Right lobe of liver (tissue), 6 donors: ENCODE results near the gene DNAJC15. TPM values are rescaled to one million over a fixed set of nuclear protein-coding genes. Genes with fewer than 3 reads are reported as not detected.
"Not testable (repeated sequence)": the region's sequence is repeated elsewhere in the genome, so short reads cannot be mapped to it uniquely, and the experiment has no call there.

Experiments used
- ATAC-seq, 4 donors: fragments of 200-7000 bp; cut with Tn5 transposase; one replicate each; pipeline ENCODE4 v1.9.1; 2020; ENCODE audit warnings: mild to moderate bottlenecking in 4 of 4, moderate library complexity in 4 of 4
- DNase-seq, 3 donors: peaks; one replicate each; pipeline ENCODE4 v3.0.0-alpha.2; 2020
- H3K27ac ChIP-seq, 3 donors: fragments of 200-600 bp; one replicate each; pipeline ENCODE4 v1.8.0; 2022
- H3K27me3 ChIP-seq, 2 donors: fragments of 200-600 bp; one replicate each; pipeline ENCODE4 v1.8.0; 2022
- H3K36me3 ChIP-seq, 4 donors: fragments of 200-600 bp; sonication (generic) in 1 of 4; one replicate each; pipeline versions ENCODE4 v1.5.1 to v1.8.0; 2017 to 2022; ENCODE audit warnings: control low read depth in 1 of 4
- H3K4me1 ChIP-seq, 4 donors: fragments of 200-600 bp; sonication (generic) in 1 of 4; one replicate each; pipeline versions ENCODE4 v1.5.1 to v1.8.0; 2017 to 2022; ENCODE audit warnings: control low read depth in 1 of 4
- H3K4me3 ChIP-seq, 3 donors: fragments of 200-600 bp; one replicate each; pipeline ENCODE4 v1.8.0; 2022
- H3K9me3 ChIP-seq, 4 donors: fragments of 200-600 bp; sonication (generic) in 1 of 4; one replicate each; pipeline versions ENCODE4 v1.5.1 to v1.8.0; 2017 to 2022; ENCODE audit warnings: control low read depth in 1 of 4
- POLR2A ChIP-seq: fragments of 450-650 bp; IDR thresholded peaks from one replicate; pipeline ENCODE4 v1.6.1; 2017; ENCODE audit warnings: antibody characterized with exemption, mild to moderate bottlenecking
- WGBS: methylation state at CpG from one replicate; pipeline ENCODE4 v1.1.6; 2018; ENCODE audit warnings: low coverage, low lambda C conversion rate; ENCODE audit not compliant: insufficient coverage; ENCODE audit errors: missing lambda C conversion rate; 5-methylcytosine and 5-hydroxymethylcytosine counted together
- intact Hi-C, 2 donors: fragments of 100-400 bp; cut with DNase I; formaldehyde crosslinking; loops; one replicate each; pipeline versions ENCODE4 v1.11.2 to v1.14.1; 2022
- total RNA-seq, 6 experiments: library from RNA; depleted of rRNA in 2 of 6; stranded (reverse); fragments of >200 nt in 2 of 6; fragmentation: NEBNext Ultra II Directional in 3 of 6; extraction: Animal tissue kit (Norgen Biotek cat#: 25700) in 3 of 6; gene quantifications; one replicate each; pipeline versions ENCODE4 v1.1.0 to v1.2.4, GENCODE V29; 2016 to 2023
- TF ChIP-seq, protein P1 (sequence below), 4 donors: fragments of 200-600 bp in 3 of 4; fragments of 450-650 bp in 1 of 4; IDR thresholded peaks; one replicate each; pipeline versions ENCODE4 v1.5.1 to v1.8.0; 2016 to 2022; ENCODE audit warnings: antibody characterized with exemption in 4 of 4, mild to moderate bottlenecking in 2 of 4
- donor health status: DM: no; HTN: yes; CAD: no.
- donor health status: DM: no; HTN: no; CAD: no.
- donor health status: DM: no; HTN: no; CAD: no.
- donor health status: DM: no; HTN: yes; CAD: no.
- donor health status: DM: no; HTN: yes; CAD: no.

Gene DNAJC15
- total RNA-seq, 6 experiments from 2014 or later: 4.1 to 9.4 (median 6.9) TPM

DNA sequence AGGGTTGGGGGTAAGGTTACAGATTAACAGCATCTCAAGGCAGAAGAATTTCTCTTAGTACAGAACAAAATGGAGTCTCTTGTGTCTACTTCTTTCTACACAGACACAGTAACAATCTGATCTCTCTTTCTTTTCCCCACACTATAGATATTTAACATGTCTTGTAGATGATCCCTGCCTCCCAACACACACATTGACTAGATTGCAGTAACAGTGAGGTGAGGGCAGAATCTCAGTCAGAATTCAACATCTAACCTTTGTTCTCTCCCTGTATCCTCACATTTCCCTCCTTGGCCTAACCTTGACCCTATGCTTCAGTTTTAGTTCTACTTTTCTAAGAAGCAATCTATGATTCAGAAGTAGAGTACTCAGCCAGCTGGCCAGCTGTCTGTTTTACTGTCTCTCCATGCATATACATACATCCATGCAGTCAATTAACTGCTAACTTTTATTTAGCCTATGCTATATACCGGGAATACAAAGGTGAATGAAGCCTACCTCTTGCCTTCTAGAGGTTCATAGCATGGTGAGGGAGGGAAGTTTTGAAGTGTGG, 18.1 kb downstream of the DNAJC15 start:
- Histone ChIP-seq H3K4me1 (peaks cover 0 to 20% (median 1%) of the 10 kb centered on the region in 4 donors), H3K27ac (no peak overlapping the region), H3K36me3 (no peaks in the 10 kb centered on the region), H3K27me3 (no peaks in the 10 kb centered on the region), H3K9me3 (no peaks in the 10 kb centered on the region), H3K4me3 (no peak overlapping the region)
- TF ChIP-seq, protein P1, sequence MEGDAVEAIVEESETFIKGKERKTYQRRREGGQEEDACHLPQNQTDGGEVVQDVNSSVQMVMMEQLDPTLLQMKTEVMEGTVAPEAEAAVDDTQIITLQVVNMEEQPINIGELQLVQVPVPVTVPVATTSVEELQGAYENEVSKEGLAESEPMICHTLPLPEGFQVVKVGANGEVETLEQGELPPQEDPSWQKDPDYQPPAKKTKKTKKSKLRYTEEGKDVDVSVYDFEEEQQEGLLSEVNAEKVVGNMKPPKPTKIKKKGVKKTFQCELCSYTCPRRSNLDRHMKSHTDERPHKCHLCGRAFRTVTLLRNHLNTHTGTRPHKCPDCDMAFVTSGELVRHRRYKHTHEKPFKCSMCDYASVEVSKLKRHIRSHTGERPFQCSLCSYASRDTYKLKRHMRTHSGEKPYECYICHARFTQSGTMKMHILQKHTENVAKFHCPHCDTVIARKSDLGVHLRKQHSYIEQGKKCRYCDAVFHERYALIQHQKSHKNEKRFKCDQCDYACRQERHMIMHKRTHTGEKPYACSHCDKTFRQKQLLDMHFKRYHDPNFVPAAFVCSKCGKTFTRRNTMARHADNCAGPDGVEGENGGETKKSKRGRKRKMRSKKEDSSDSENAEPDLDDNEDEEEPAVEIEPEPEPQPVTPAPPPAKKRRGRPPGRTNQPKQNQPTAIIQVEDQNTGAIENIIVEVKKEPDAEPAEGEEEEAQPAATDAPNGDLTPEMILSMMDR (IDR thresholded peaks at IDR 0.05): no peak
- TF ChIP-seq POLR2A: no peak
- intact Hi-C loops: no loop called here
- DNase-seq: no peak
- WGBS: 100% methylated on average over 1 of the region's 1 CpG
- no peak for ATAC-seq

DNA sequence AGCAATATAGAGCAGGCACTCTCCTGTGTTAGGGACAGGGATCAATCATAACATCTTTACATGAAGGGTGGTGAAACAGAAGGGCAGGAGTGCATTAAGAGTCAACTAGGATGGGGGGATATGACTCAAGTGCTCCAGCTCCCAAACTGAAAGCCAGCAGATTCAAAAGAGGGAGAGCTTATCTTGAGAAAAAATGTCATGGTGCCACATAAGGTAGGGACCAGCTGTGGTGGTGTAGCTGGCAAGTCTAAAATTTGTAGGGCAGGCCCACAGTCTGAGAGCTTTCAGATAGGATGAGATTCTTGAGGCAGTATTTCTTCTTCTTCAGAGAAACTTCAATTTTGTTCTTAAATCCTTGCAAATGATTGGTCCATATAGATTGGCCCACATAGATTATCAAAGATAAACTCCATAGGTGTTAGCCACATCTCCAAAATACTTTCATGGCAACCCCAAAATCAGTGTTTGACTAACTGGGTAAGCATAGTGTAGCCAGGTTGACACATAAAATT, 19.1 kb downstream of the DNAJC15 start:
- ATAC-seq (no peak), DNase-seq (no peak)
- TF ChIP-seq, protein P1 (IDR thresholded peaks at IDR 0.05): no peak
- TF ChIP-seq POLR2A: no peak
- Histone ChIP-seq H3K36me3 (no peaks in the 10 kb centered on the region), H3K9me3 (no peaks in the 10 kb centered on the region), H3K4me3 (no peak overlapping the region), H3K4me1 (peaks cover 0 to 20% (median 1%) of the 10 kb centered on the region in 4 donors), H3K27ac (no peak overlapping the region), H3K27me3 (no peaks in the 10 kb centered on the region)
- intact Hi-C loops: no loop called here

DNA sequence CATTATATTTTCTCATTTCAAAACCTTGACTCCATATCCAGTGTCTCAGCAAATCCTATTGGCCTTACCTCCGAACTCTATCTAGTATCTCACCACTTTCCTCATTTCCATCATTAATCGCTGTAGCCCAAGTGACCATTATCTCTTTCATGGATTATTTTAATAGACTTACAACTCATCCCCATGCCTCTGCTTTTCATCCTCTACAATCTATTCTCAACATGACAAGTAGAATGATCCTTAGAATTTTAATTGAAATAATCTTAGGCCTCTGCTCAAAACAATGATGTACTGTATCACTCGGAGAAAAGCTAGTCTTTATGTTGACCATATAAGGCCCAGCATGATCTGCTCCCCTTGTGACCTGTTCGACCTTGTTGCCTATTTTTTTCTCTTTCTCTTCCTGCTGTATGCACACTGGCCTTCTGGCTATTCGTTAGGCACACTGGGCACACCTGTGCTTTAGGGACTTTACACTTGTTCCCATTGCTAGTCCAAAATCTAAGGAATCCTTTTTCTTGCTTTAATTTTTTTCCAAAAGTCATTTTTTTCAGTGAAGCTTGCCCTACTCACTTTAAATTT, 21.4 kb downstream of the DNAJC15 start:
- DNase-seq (no peak), ATAC-seq (peak; percentile 23 to 62 (median 48))
- Histone ChIP-seq H3K36me3 (no peaks in the 10 kb centered on the region), H3K4me3 (no peak overlapping the region), H3K4me1 (peaks cover 0 to 20% (median 1%) of the 10 kb centered on the region in 4 donors), H3K27me3 (no peaks in the 10 kb centered on the region), H3K9me3 (no peaks in the 10 kb centered on the region), H3K27ac (peak overlapping the region; percentile 56 to 63 (median 62))
- TF ChIP-seq, protein P1 (IDR thresholded peaks at IDR 0.05): no peak
- no peak for TF ChIP-seq POLR2A
- 85% methylated on average over 5 of the region's 5 CpGs for WGBS
- intact Hi-C loops: no loop called here

DNA sequence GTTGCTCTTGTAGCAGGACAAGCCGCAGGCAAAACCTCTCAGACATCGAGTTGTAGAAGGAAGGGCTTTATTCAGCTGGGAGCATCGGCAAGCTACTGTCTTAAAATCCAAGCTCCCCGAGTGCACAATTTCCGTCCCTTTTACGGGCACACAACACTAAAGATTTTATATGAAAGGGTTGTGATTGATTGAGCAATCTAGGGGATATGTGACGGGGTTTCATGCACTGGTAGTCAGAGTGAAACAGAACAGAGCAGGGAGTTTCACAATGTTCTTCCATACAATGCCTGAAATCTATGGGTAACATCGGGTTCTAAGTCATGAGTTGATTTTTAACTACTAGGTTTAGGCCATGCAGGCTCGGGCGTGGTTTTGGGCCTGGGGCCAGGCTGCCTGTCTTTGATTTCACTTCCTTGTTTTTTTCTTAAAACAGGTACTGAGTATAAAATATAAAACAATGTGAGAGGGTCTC, 22.0 kb downstream of the DNAJC15 start:
- DNase-seq: peak; percentile 58 to 79 (median 71)
- H3K4me1 ChIP-seq: peaks cover 0 to 20% (median 1%) of the 10 kb centered on the region in 4 donors

DNA sequence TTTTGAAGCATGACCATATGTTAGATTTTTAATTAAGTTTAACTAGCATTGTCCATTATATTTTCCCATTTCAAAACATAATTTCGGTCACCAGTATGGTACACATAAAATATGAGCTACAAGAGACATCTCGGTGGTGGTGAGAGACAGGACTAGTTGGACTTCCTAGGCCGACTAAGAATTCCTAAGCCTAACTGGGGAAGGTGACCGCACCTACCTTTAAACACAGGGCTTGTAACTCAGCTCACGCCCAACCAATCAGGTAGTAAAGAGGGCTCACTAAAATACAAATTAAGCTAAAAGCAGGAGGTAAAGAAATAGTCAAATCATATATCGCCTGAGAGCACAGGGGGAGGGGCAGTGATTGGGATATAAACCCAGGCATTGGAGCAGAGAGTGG, 22.9 kb downstream of the DNAJC15 start:
- no peak overlapping the region for H3K27ac ChIP-seq
- no peaks in the 10 kb centered on the region for H3K9me3 ChIP-seq
- intact Hi-C loops: no loop called here
- WGBS: 81% methylated on average over 5 of the region's 6 CpGs
- peaks cover 0 to 20% (median 1%) of the 10 kb centered on the region in 4 donors for H3K4me1 ChIP-seq
- TF ChIP-seq, protein P1 (IDR thresholded peaks at IDR 0.05): no peak
- H3K36me3 ChIP-seq: no peaks in the 10 kb centered on the region
- no peak overlapping the region for H3K4me3 ChIP-seq
- ATAC-seq (no peak), DNase-seq (no peak)
- no peaks in the 10 kb centered on the region for H3K27me3 ChIP-seq

More for the DNA sequence above, 22.0 kb downstream of the DNAJC15 start:
- WGBS: 25% methylated on average over 10 of the region's 10 CpGs
- H3K27ac ChIP-seq: peak overlapping the region; percentile 56 to 63 (median 62)
- H3K4me3 ChIP-seq, H3K36me3 ChIP-seq, H3K9me3 ChIP-seq, intact Hi-C loops, H3K27me3 ChIP-seq: not testable (repeated sequence)
- peak; percentile 26 to 56 (median 47) for ATAC-seq
